Right lung (tissue), 5 donors: ENCODE measurements around the gene IFI35. TPM values are rescaled to one million over a fixed set of nuclear protein-coding genes. Genes with fewer than 3 reads are reported as not detected.

Source experiments
- DNase-seq, 2 donors: peaks; one replicate each; pipeline ENCODE4 v3.0.0-alpha.2; 2013
- polyA plus RNA-seq, 5 donors: library from polyadenylated mRNA; unstranded; fragments of 120-200 nt; gene quantifications; one replicate each; pipeline versions ENCODE4 v1.2.1 to v1.2.3, GENCODE V29; 2013; ENCODE audit warnings: inconsistent platforms in 1 of 5, low replicate concordance in 1 of 5; ENCODE audit not compliant: insufficient read length in 5 of 5, insufficient read depth in 1 of 5

The IFI35 gene
- polyA plus RNA-seq, 5 donors, result 14.6 to 20.5 (median 16.0) TPM

- DNase-seq, result peak in 1 of 2 donors; percentile 46
These were observed 14.5 kb downstream of the IFI35 start for GRCh38 chr17:43020789-43021740.

GRCh38 chr17:43021741-43022512 is 15.3 kb downstream of the IFI35 start, which contains the start of gene VAT1:
TSS of gene VAT1 (minus strand) at chr17:43022385. CDS start at chr17:43022322, 63 bp downstream.
- DNase-seq, result peak; percentile 80 to 83

GRCh38 chr17:43024407-43025289 is 18.1 kb downstream of the IFI35 start, which contains the start of gene RND2:
TSS of gene RND2 (plus strand) at chr17:43025231. CDS start at chr17:43025348, 117 bp downstream.
- DNase-seq, result peak; percentile 87 to 91

GRCh38 chr17:43025290-43025657 is 18.7 kb downstream of the IFI35 start:
- no peak for DNase-seq

- no peak for DNase-seq
These were observed 19.4 kb downstream of the IFI35 start for GRCh38 chr17:43025766-43026537.

GRCh38 chr17:43026595-43026994 is 20.0 kb downstream of the IFI35 start:
- DNase-seq, result no peak

GRCh38 chr17:43027091-43028032 is 20.8 kb downstream of the IFI35 start:
- no peak for DNase-seq

- no peak for DNase-seq
These were observed 21.8 kb downstream of the IFI35 start for GRCh38 chr17:43028221-43028861.

- DNase-seq, result no peak
These were observed 23.7 kb downstream of the IFI35 start for GRCh38 chr17:43030137-43030767.

- no peak for DNase-seq
These were observed 25.1 kb downstream of the IFI35 start for GRCh38 chr17:43031666-43032065.

- DNase-seq, result no peak
These were observed 27.6 kb downstream of the IFI35 start for GRCh38 chr17:43033948-43034881.

- DNase-seq, result no peak
These were observed 28.3 kb downstream of the IFI35 start for GRCh38 chr17:43034894-43035293.

GRCh38 chr17:43039646-43040045 is 33.1 kb downstream of the IFI35 start:
- no peak for DNase-seq

GRCh38 chr17:43040655-43041054 is 34.1 kb downstream of the IFI35 start:
- no peak for DNase-seq

GRCh38 chr17:43042025-43042628 is 35.5 kb downstream of the IFI35 start:
- DNase-seq, result no peak

GRCh38 chr17:43043307-43043706 is 36.7 kb downstream of the IFI35 start:
- no peak for DNase-seq

- DNase-seq, result no peak
These were observed 37.4 kb downstream of the IFI35 start for GRCh38 chr17:43044024-43044423.
